ENCODE results near the gene SDE2. TPM values are rescaled to one million over a fixed set of nuclear protein-coding genes. Genes with fewer than 3 reads are reported as not detected.

Gene SDE2
- total and polyA plus RNA-seq, 2 of the 8 experiments (the other 6 are each of a cell fraction or from before 2014, with no cell fraction given) = 8.5 to 16.7 TPM

GRCh38 chr1:226009650-226010044 lies 10.5 kb upstream of the SDE2 start:
- Histone ChIP-seq H3K23me2 (ENCODE audit: low read depth, low read length) (no peaks in the 10 kb centered on the region), H3K79me2 (ENCODE audit: control insufficient read depth in 1 of 2, insufficient read depth in 2 of 2, low read length in 2 of 2) (no peaks in the 10 kb centered on the region), H2AK5ac (ENCODE audit: low read depth, low read length) (no peak overlapping the region), H3K27ac (ENCODE audit: low read depth, low read length) (no peak overlapping the region), H4K20me1 (replicated peaks in 1 of 2; ENCODE audit: control insufficient read depth in 1 of 2, insufficient read depth in 2 of 2, low read length in 2 of 2) (no peaks in the 10 kb centered on the region), H4K5ac (ENCODE audit: insufficient read length, low read depth, low read length) (no peak overlapping the region), H3K27me3 (replicated peaks in 1 of 4; ENCODE audit: control insufficient read depth in 3 of 4, extremely low read depth in 1 of 4, insufficient read depth in 3 of 4, low read length in 3 of 4) (no peaks in the 10 kb centered on the region), H3K4me3 (ENCODE audit: extremely low read depth in 1 of 4, insufficient read depth in 2 of 4, low read depth in 3 of 4, low read length in 4 of 4) (no peak overlapping the region), H3K4me1 (replicated peaks in 1 of 4; ENCODE audit: control insufficient read depth in 3 of 4, insufficient read depth in 4 of 4, low read length in 3 of 4) (no peaks in the 10 kb centered on the region), H3K79me1 (ENCODE audit: low read depth, low read length) (no peaks in the 10 kb centered on the region), H2BK12ac (ENCODE audit: low read depth, low read length) (no peak overlapping the region), H3K9me3 (ENCODE audit: insufficient read depth in 2 of 2, low read depth in 1 of 2, low read length in 1 of 2) (no peaks in the 10 kb centered on the region), H4K91ac (replicated peaks; ENCODE audit: insufficient read length, low read length) (no peak overlapping the region), H3K23ac (ENCODE audit: insufficient read length) (no peak overlapping the region), H3K4ac (replicated peaks; ENCODE audit: insufficient read length, low read depth, low read length) (no peak overlapping the region), H3K56ac (replicated peaks; ENCODE audit: insufficient read length, low read depth, low read length) (no peak overlapping the region), H3K9ac (replicated peaks in 1 of 4; ENCODE audit: extremely low read depth in 1 of 4, low read depth in 3 of 4, low read length in 3 of 4) (no peak overlapping the region), H2BK120ac (replicated peaks; ENCODE audit: low read depth, low read length) (no peak overlapping the region), H2AFZ (ENCODE audit: low read length) (no peak overlapping the region), H2BK15ac (ENCODE audit: low read length) (no peak overlapping the region), H3K14ac (ENCODE audit: insufficient read length) (no peak overlapping the region), H2BK20ac (ENCODE audit: low read length) (no peak overlapping the region), H3K18ac (ENCODE audit: extremely low read depth, low read length) (no peak overlapping the region), H3K36me3 (ENCODE audit: control insufficient read depth in 2 of 4, insufficient read depth in 4 of 4, low read length in 3 of 4) (no peaks in the 10 kb centered on the region), H4K8ac (ENCODE audit: extremely low read depth, insufficient read depth, low read length) (no peak overlapping the region), H3K4me2 (ENCODE audit: insufficient read depth in 1 of 2, low read depth in 2 of 2, low read length in 2 of 2) (no peak overlapping the region), H2BK5ac (ENCODE audit: low read depth, low read length) (no peak overlapping the region)
- ChIA-PET POLR2A (ENCODE audit: partially characterized antibody) (interaction anchor here (1.1 to 1.9 kb wide), 3 partner anchors 10 to 52 kb away, joined by 3 to 9 read pairs (median 4); partner anchors contain the start of gene SDE2), CTCF (ENCODE audit: partially characterized antibody) (no interaction called here)
- whole genome bisulfite sequencing, 2 experiments (ENCODE audit: extremely low coverage in 1 of 2, insufficient coverage in 1 of 2, insufficient read length in 1 of 2, insufficient replicate concordance in 2 of 2, low coverage in 1 of 2, low lambda C conversion rate in 2 of 2, missing lambda C conversion rate in 1 of 2) = 98% methylated on average over 5 of the region's 5 CpGs; no CpG with 5 or more reads in 1 of the 2 experiments
- DNase-seq (ENCODE audit: low read depth in 1 of 2, low spot score in 2 of 2) = no peak
- no peak for FAIRE-seq
- TF ChIP-seq CBX5 (IDR thresholded peaks at IDR 0.05; ENCODE audit: low read depth, low read length) = no peak
- no peak for TF ChIP-seq KDM1A (IDR thresholded peaks at IDR 0.05; ENCODE audit: borderline replicate concordance, low read length)
- TF ChIP-seq GABPA (IDR thresholded peaks at IDR 0.05; ENCODE audit: borderline replicate concordance, insufficient read depth, low read length) = no peak
- no peak for TF ChIP-seq CBX8 (IDR thresholded peaks at IDR 0.05; ENCODE audit: borderline replicate concordance, low read depth, low read length)
- no peak for TF ChIP-seq MAFK (IDR thresholded peaks at IDR 0.05; ENCODE audit: low read depth, low read length)
- TF ChIP-seq TBP (IDR thresholded peaks at IDR 0.05; ENCODE audit: low read depth, low read length) = no peak
- TF ChIP-seq BCL11A (IDR thresholded peaks at IDR 0.05; ENCODE audit: low read depth in 2 of 2, low read length in 2 of 2) = no peak

All from H1 (cell line).